ENCODE measurements around the gene GALNT2. TPM values are rescaled to one million over a fixed set of nuclear protein-coding genes. Genes with fewer than 3 reads are reported as not detected.

The GALNT2 gene
- total RNA-seq, 1 experiment from 2014 or later, result 62.5 TPM

- H3K36me3 ChIP-seq, result no peaks in the 10 kb centered on the region
- H3K4me1 ChIP-seq (replicated peaks), result no peaks in the 10 kb centered on the region
- H3K9me3 ChIP-seq (replicated peaks), result no peaks in the 10 kb centered on the region; the same call in 1 of the 2 replicates
- H3K27ac ChIP-seq, result no peak overlapping the region
- H3K27me3 ChIP-seq (replicated peaks), result peaks cover 3% of the 10 kb centered on the region; the same call in 1 of the 2 replicates
- H3K4me3 ChIP-seq, result no peak overlapping the region
- no peak for DNase-seq (ENCODE audit: low read depth in 1 of 2, low spot score in 2 of 2)
These were observed 9.1 kb upstream of the GALNT2 start for GRCh38 chr1:230057681-230058565.

GRCh38 chr1:230058626-230059025 lies 8.4 kb upstream of the GALNT2 start:
- Histone ChIP-seq H3K9me3 (replicated peaks) (no peaks in the 10 kb centered on the region; the same call in 1 of the 2 replicates), H3K4me1 (replicated peaks) (no peaks in the 10 kb centered on the region), H3K4me3 (no peak overlapping the region), H3K36me3 (no peaks in the 10 kb centered on the region), H3K27ac (no peak overlapping the region), H3K27me3 (replicated peaks) (peaks cover 3% of the 10 kb centered on the region; the same call in 1 of the 2 replicates)
- DNase-seq (ENCODE audit: low read depth in 1 of 2, low spot score in 2 of 2), result no peak

GRCh38 chr1:230061801-230062200 lies 5.2 kb upstream of the GALNT2 start:
- Histone ChIP-seq H3K9me3 (replicated peaks) (no peaks in the 10 kb centered on the region; the same call in 1 of the 2 replicates), H3K27me3 (replicated peaks) (peaks cover 3% of the 10 kb centered on the region; the same call in 1 of the 2 replicates), H3K4me1 (replicated peaks) (peaks cover 3% of the 10 kb centered on the region; the same call in 1 of the 2 replicates), H3K36me3 (no peaks in the 10 kb centered on the region), H3K4me3 (no peak overlapping the region), H3K27ac (no peak overlapping the region)
- DNase-seq (ENCODE audit: low read depth in 1 of 2, low spot score in 2 of 2), result no peak

GRCh38 chr1:230062521-230062920 lies 4.5 kb upstream of the GALNT2 start:
- Histone ChIP-seq H3K36me3 (peaks cover 1% of the 10 kb centered on the region; the same call in 1 of the 2 replicates), H3K4me3 (no peak overlapping the region), H3K4me1 (replicated peaks) (peaks cover 3% of the 10 kb centered on the region; the same call in 1 of the 2 replicates), H3K9me3 (replicated peaks) (no peaks in the 10 kb centered on the region; the same call in 1 of the 2 replicates), H3K27me3 (replicated peaks) (peaks cover 3% of the 10 kb centered on the region; the same call in 1 of the 2 replicates), H3K27ac (no peak overlapping the region)
- no peak for DNase-seq (ENCODE audit: low read depth in 1 of 2, low spot score in 2 of 2)

- Histone ChIP-seq H3K9me3 (replicated peaks) (no peaks in the 10 kb centered on the region; the same call in 1 of the 2 replicates), H3K36me3 (peaks cover 8% of the 10 kb centered on the region; the same call in 1 of the 2 replicates), H3K4me3 (no peak overlapping the region), H3K27me3 (replicated peaks) (0 out of 2 replicates have a peak, but pooled peaks cover 3% of the 10 kb centered on the region), H3K4me1 (replicated peaks) (peaks cover 13% of the 10 kb centered on the region), H3K27ac (no peak overlapping the region)
- no peak for DNase-seq (ENCODE audit: low read depth in 1 of 2, low spot score in 2 of 2)
These were observed 2.8 kb upstream of the GALNT2 start for GRCh38 chr1:230064283-230064682.

GRCh38 chr1:230065161-230065560 lies 1.9 kb upstream of the GALNT2 start:
- Histone ChIP-seq H3K36me3 (peaks cover 8% of the 10 kb centered on the region; the same call in 1 of the 2 replicates), H3K4me1 (replicated peaks) (peaks cover 19% of the 10 kb centered on the region), H3K27me3 (replicated peaks) (0 out of 2 replicates have a peak, but pooled peaks cover 3% of the 10 kb centered on the region), H3K9me3 (replicated peaks) (no peaks in the 10 kb centered on the region; the same call in 1 of the 2 replicates), H3K27ac (no peak overlapping the region), H3K4me3 (no peak overlapping the region)
- no peak for DNase-seq (ENCODE audit: low read depth in 1 of 2, low spot score in 2 of 2)

DNA sequence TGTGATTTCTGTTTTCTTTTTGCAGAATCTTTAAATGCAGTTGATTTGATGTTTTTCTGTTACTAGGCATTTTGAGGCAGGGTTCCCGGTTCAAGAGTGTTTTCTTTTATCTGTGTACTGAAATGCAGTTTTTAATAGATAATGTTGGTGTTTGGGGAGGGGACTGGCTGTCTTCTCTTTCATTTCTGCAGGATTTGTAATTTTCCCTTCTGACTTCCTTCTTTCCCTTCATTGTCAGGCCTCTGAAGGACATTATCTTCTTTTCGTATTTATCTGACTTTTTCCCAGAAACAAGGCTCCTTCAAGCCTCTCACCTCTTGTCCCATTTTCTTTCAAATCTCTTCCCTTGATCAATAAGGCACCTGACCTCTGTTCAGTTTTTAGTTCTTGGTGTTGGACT lies 1.5 kb upstream of the GALNT2 start:
- Histone ChIP-seq H3K4me1 (replicated peaks) (peaks cover 19% of the 10 kb centered on the region), H3K27ac (no peak overlapping the region), H3K4me3 (no peak overlapping the region)

DNA sequence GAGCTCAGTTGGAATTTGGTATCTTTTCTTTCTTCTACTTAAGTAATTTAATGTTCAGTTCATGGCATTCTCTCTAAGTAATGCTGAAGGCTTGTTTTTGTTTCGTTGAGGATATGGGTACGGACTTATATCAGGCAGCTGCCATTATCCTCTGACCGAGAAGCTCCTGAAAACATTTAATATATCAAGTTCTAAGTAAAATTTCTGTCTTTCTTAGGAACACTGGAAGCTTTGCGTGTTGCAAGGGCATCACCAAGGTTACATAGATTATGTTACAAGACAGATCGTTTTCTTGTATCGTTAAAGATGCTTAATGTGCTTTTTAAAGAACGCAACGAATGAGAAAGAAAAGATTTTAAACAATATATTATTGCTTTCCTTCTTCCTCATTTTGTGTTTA lies 1.0 kb upstream of the GALNT2 start:
- H3K27me3 ChIP-seq (replicated peaks), result no peaks in the 10 kb centered on the region
- peaks cover 19% of the 10 kb centered on the region for H3K4me1 ChIP-seq (replicated peaks)
- no peak overlapping the region for H3K27ac ChIP-seq
- no peak for DNase-seq (ENCODE audit: low read depth in 1 of 2, low spot score in 2 of 2)
- peaks cover 8% of the 10 kb centered on the region; the same call in 1 of the 2 replicates for H3K36me3 ChIP-seq
- H3K9me3 ChIP-seq (replicated peaks), result no peaks in the 10 kb centered on the region; the same call in 1 of the 2 replicates
- H3K4me3 ChIP-seq, result no peak overlapping the region

More for the DNA sequence above, 1.5 kb upstream of the GALNT2 start:
- no peaks in the 10 kb centered on the region; the same call in 1 of the 2 replicates for H3K9me3 ChIP-seq (replicated peaks)
- H3K27me3 ChIP-seq (replicated peaks), result 0 out of 2 replicates have a peak, but pooled peaks cover 1% of the 10 kb centered on the region
- no peak for DNase-seq (ENCODE audit: low read depth in 1 of 2, low spot score in 2 of 2)
- peaks cover 8% of the 10 kb centered on the region; the same call in 1 of the 2 replicates for H3K36me3 ChIP-seq

- H3K36me3 ChIP-seq, result peaks cover 8% of the 10 kb centered on the region; the same call in 1 of the 2 replicates
- peak in 1 of 2 experiments; percentile 56 for DNase-seq (ENCODE audit: low read depth in 1 of 2, low spot score in 2 of 2)
- H3K4me3 ChIP-seq, result peak overlapping the region; percentile 77
- H3K4me1 ChIP-seq (replicated peaks), result peaks cover 27% of the 10 kb centered on the region
- no peaks in the 10 kb centered on the region; the same call in 1 of the 2 replicates for H3K9me3 ChIP-seq (replicated peaks)
- no peaks in the 10 kb centered on the region for H3K27me3 ChIP-seq (replicated peaks)
- H3K27ac ChIP-seq, result peak overlapping the region; percentile 60
These were observed 407 bp downstream of the GALNT2 start for GRCh38 chr1:230067419-230067870.

DNA sequence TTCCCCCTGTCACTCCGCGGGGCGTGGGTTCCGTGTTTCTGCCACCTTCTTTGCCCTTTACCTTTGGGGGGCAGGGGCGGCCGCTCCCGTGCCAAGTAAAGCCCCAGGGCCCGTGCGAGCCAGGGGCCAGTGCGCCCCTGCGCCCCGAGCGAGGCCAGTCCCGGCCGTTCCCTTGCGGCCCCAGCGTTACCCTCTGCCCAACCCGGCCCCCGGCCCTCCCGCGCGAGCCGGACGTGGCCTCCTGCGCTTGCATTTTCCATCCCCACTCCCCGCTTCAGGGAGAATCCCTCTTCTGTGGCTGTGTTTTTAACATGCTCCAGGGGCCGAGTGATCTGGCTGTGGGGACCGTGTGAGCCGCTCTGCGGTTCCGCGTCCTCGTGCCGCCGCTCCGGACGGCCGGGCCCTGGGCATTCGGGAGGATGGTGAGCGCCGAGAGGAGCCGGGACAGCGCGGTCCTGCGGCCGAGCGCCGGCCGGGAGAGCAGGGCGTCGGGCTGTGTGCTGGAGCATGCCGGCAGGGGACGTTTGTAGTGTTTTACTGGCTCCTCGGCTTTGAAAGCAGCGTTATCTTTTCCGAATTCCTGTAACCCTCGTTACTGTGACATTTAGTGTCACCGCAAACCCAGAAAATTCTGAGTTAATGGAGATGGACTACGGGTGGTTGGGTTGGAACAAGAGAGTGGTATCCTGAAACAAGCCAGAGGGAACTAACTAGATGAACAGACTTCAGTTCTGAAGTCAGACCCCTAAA lies 1.0 kb downstream of the GALNT2 start:
- H3K9me3 ChIP-seq (replicated peaks), result no peaks in the 10 kb centered on the region
- H3K27me3 ChIP-seq (replicated peaks), result no peaks in the 10 kb centered on the region
- peaks cover 33% of the 10 kb centered on the region for H3K4me1 ChIP-seq (replicated peaks)
- H3K4me3 ChIP-seq, result peak overlapping the region; percentile 77
- peak overlapping the region; percentile 60 for H3K27ac ChIP-seq
- peaks cover 8% of the 10 kb centered on the region; the same call in 1 of the 2 replicates for H3K36me3 ChIP-seq
- peak in 1 of 2 experiments; percentile 60 for DNase-seq (ENCODE audit: low read depth in 1 of 2, low spot score in 2 of 2)

- peak overlapping the region; percentile 77 for H3K4me3 ChIP-seq
- peaks cover 38% of the 10 kb centered on the region for H3K4me1 ChIP-seq (replicated peaks)
- no peaks in the 10 kb centered on the region for H3K9me3 ChIP-seq (replicated peaks)
- H3K27ac ChIP-seq, result no peak overlapping the region; the same call in 1 of the 2 replicates
- DNase-seq (ENCODE audit: low read depth in 1 of 2, low spot score in 2 of 2), result peak in 1 of 2 experiments; percentile 29
- no peaks in the 10 kb centered on the region for H3K27me3 ChIP-seq (replicated peaks)
- peaks cover 8% of the 10 kb centered on the region; the same call in 1 of the 2 replicates for H3K36me3 ChIP-seq
These were observed 1.5 kb downstream of the GALNT2 start for GRCh38 chr1:230068621-230068873.

DNA sequence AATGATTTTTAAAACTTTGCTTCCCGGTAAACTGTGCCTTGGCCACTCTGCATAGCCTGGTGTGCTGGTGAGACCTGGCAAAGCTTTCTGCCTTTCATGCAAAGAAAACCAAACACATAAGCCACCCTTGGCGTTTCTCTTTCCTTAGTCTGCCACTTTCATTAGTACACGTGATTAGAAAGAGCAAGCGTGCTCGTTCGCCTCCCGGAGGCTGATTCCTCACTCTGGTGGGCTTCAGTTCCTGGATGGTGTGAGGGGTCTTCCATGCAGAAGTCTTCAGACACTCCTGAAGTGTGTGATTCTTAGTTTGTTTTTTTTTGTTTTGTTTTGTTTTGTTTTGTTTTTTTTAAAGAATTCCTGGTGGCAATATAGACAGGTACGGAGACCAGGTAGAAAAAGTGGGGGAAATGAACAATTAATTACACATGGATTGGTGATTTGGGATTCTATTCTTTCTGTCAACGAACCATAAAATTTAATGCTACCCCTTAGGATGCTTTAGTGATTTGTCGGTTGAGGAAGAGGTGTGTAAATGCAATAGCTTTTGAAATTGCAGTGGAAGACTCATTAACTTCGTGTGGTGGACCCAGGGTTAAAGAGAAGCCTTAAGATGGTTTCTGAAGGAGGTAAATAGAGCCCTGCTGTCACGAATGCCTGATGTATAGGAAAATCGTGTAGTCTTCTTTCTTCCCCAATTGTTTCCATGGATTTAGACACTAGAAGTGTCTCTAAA lies 2.1 kb downstream of the GALNT2 start:
- DNase-seq (ENCODE audit: low read depth in 1 of 2, low spot score in 2 of 2), result peak in 1 of 2 experiments; percentile 26
- Histone ChIP-seq H3K27ac (no peak overlapping the region), H3K9me3 (replicated peaks) (no peaks in the 10 kb centered on the region)

DNA sequence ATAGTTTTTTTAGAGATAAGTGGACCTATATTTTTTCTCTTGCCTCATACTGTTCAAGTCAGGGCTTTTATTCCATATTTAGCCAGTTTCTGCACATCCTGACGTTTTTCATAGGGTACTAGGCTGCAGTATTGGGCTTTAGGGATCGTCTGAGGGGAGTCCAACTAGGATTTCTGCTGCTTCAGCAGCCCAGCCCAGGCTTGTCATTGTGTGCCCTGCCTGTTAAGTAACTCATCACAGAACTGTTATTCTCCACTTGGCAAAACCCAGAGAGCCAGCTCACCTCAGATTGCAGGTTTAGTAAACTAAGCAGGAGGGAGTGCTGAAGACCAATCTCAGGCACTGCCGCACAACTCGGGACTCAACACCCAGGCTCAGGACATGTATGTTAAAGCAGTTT lies 2.8 kb downstream of the GALNT2 start:
- Histone ChIP-seq H3K27me3 (replicated peaks) (no peaks in the 10 kb centered on the region), H3K36me3 (peaks cover 8% of the 10 kb centered on the region; the same call in 1 of the 2 replicates), H3K4me3 (no peak overlapping the region), H3K9me3 (replicated peaks) (no peaks in the 10 kb centered on the region), H3K4me1 (replicated peaks) (peaks cover 51% of the 10 kb centered on the region), H3K27ac (no peak overlapping the region)
- DNase-seq (ENCODE audit: low read depth in 1 of 2, low spot score in 2 of 2), result no peak

More for the DNA sequence above, 2.1 kb downstream of the GALNT2 start:
- H3K27me3 ChIP-seq (replicated peaks), result no peaks in the 10 kb centered on the region
- H3K36me3 ChIP-seq, result peaks cover 8% of the 10 kb centered on the region; the same call in 1 of the 2 replicates
- peak overlapping the region; percentile 77 for H3K4me3 ChIP-seq
- H3K4me1 ChIP-seq (replicated peaks), result peaks cover 44% of the 10 kb centered on the region

All from SJSA1 (cell line).